Mucosa of rectum (tissue), 2 donors: Measurements from ENCODE around the gene CREM.
"Not testable (repeated sequence)": the region's sequence is repeated elsewhere in the genome, so short reads cannot be mapped to it uniquely, and the experiment has no call there.

ENCODE experiments used
- H3K27ac ChIP-seq, 2 donors: one replicate each; pipeline ENCODE4 v1.7.0; 2013; ENCODE audit warnings: inconsistent platforms in 2 of 2, low read depth in 2 of 2, low read length in 2 of 2
- H3K27me3 ChIP-seq, 2 donors: one replicate each; pipeline ENCODE4 v1.7.0; 2013; ENCODE audit warnings: low read length in 2 of 2; ENCODE audit not compliant: control insufficient read depth in 2 of 2, insufficient read depth in 2 of 2
- H3K36me3 ChIP-seq, 2 donors: one replicate each; pipeline ENCODE4 v1.7.0; 2013; ENCODE audit warnings: low read length in 2 of 2; ENCODE audit not compliant: control insufficient read depth in 2 of 2, insufficient read depth in 2 of 2
- H3K4me1 ChIP-seq, 2 donors: one replicate each; pipeline ENCODE4 v1.7.0; 2013; ENCODE audit warnings: low read length in 2 of 2, mild to moderate bottlenecking in 1 of 2; ENCODE audit not compliant: control insufficient read depth in 2 of 2, insufficient read depth in 2 of 2
- H3K4me3 ChIP-seq, 2 donors: one replicate each; pipeline ENCODE4 v1.7.0; 2013; ENCODE audit warnings: low read length in 2 of 2
- H3K9ac ChIP-seq, 2 donors: one replicate each; pipeline ENCODE4 v1.7.0; 2013; ENCODE audit warnings: low read length in 2 of 2, low read depth in 1 of 2, mild to moderate bottlenecking in 1 of 2
- H3K9me3 ChIP-seq, 2 donors: one replicate each; pipeline ENCODE4 v1.7.0; 2013; ENCODE audit warnings: low read length in 2 of 2; ENCODE audit not compliant: control insufficient read depth in 2 of 2
- donor health status: healthy.
- donor health status: Normal muscosa, but diverticular disease.

Gene CREM

DNA sequence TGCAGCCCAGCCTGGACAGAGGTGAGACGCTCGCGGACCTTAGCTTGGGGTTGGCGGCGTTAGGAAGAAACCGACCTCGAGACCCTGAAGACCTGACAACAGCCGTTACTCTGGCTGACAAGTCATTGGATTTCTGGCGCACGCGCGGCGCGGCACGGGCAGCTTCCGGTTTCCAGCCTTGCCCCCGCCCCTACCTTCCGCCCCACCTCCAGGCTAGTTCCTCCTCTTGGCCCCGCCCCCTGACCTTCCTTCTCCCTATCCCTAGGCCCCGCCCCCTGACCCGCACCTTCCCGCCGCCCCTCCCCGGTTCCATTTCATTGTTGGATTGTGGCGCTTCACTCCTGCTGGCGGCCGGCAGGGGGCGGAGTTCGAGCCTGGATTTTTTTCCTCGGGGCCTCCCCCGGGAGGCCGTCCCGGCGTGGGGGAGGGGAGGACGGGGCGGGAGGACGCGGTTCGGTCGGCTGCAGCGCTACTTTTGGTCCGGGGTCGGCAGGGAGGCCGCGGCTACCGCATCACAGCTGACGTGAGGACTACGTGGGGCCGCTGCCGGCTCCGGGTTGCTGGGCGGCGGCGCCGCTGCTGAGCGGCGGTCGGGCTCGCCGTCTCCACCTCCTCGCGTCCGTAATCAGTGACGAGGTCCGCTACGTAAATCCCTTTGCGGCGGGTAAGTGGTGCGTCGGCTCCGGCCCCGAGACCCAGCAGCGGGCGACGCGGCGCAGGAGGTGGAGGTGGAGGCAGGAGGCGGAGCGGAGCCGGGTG is at the start of gene CREM:
Gene CREM, plus strand, starts transcription at position 317 of the 759 bp plus-strand sequence. CDS start 10,990 bp downstream, outside the sequence.
- Histone ChIP-seq H3K9me3 (no peaks in the 10 kb centered on the region), H3K36me3 (no peaks in the 10 kb centered on the region), H3K27me3 (no peaks in the 10 kb centered on the region), H3K9ac (peak within 1 kb of the TSS; percentile 100), H3K27ac (peak within 1 kb of the TSS; percentile 100), H3K4me3 (peak within 1 kb of the TSS; percentile 89 to 92), H3K4me1 (peaks cover 2 to 15% of the 10 kb centered on the region in 2 donors)

GRCh38 chr10:35079265-35079664 is 47.4 kb upstream of the CREM start:
- no peaks in the 10 kb centered on the region for H3K27me3 ChIP-seq
- H3K27ac ChIP-seq: no peak overlapping the region
- H3K4me3 ChIP-seq: no peak overlapping the region
- H3K4me1 ChIP-seq: no peaks in the 10 kb centered on the region
- no peaks in the 10 kb centered on the region for H3K36me3 ChIP-seq
- no peaks in the 10 kb centered on the region for H3K9me3 ChIP-seq
- H3K9ac ChIP-seq: no peak overlapping the region

GRCh38 chr10:35079763-35080162 is 46.9 kb upstream of the CREM start:
- no peaks in the 10 kb centered on the region for H3K9me3 ChIP-seq
- no peak overlapping the region for H3K4me3 ChIP-seq
- H3K36me3 ChIP-seq: no peaks in the 10 kb centered on the region
- no peaks in the 10 kb centered on the region for H3K27me3 ChIP-seq
- no peak overlapping the region for H3K27ac ChIP-seq
- no peak overlapping the region for H3K9ac ChIP-seq
- H3K4me1 ChIP-seq: no peaks in the 10 kb centered on the region

GRCh38 chr10:35080261-35080660 is 46.4 kb upstream of the CREM start:
- not testable (repeated sequence) for H3K27ac ChIP-seq, H3K36me3 ChIP-seq

GRCh38 chr10:35083242-35083641 is 43.4 kb upstream of the CREM start:
- Histone ChIP-seq H3K9me3 (no peaks in the 10 kb centered on the region), H3K27me3 (no peaks in the 10 kb centered on the region), H3K36me3 (no peaks in the 10 kb centered on the region), H3K27ac (no peak overlapping the region), H3K9ac (no peak overlapping the region), H3K4me3 (no peak overlapping the region), H3K4me1 (no peaks in the 10 kb centered on the region)

More at GRCh38 chr10:35080261-35080660, 46.4 kb upstream of the CREM start:
- H3K9me3 ChIP-seq, H3K4me3 ChIP-seq, H3K27me3 ChIP-seq, H3K9ac ChIP-seq, H3K4me1 ChIP-seq: not testable (repeated sequence)

GRCh38 chr10:35089611-35090161 is 37.0 kb upstream of the CREM start:
- peak overlapping the region; percentile 93 to 94 for H3K27ac ChIP-seq
- H3K4me3 ChIP-seq: peak overlapping the region; percentile 84 to 93
- peak overlapping the region; percentile 77 to 80 for H3K9ac ChIP-seq
- no peaks in the 10 kb centered on the region for H3K27me3 ChIP-seq
- H3K9me3 ChIP-seq: no peaks in the 10 kb centered on the region
- no peaks in the 10 kb centered on the region for H3K36me3 ChIP-seq
- peaks cover 9 to 10% of the 10 kb centered on the region in 2 donors for H3K4me1 ChIP-seq

DNA sequence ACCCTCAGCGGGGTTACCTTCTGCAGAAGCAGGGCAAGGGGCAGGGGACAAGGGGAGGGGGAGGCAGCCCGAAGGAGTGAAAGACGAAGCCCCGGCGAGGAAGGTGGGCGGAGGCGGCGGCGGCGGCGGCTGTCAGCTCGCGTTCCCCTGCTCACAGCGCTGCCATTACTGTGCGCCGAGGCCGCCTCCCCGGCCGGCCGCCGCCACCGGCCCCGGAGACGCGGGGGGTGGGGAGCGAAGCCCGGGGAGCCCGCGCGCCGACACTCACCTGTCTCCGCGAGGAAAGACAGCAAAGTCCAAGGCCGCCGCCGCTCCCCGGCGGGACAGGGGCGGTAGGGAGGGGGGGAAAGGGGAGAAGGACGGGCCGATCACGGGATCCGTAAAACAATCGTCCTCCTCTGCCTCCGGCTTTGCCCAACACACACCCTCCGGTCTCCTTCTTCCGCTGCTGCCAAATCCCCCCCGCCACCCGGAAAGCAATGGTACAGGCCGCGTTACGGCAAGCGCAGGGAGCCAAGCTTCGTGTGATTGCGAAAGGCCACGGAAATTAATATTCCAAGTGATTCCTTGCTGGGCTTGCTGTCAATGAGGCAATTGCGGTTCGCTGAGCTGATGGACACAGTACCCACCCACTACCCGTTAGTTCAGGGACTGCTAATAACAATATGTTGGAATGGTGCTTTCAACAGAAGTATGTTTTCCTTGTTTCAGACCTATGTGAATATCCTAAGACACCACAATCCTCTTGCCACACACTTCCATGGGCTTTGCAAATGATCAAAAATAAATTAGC is 36.3 kb upstream of the CREM start, which contains the start of gene CUL2:
Gene CUL2, minus strand, starts transcription at position 180 of the 793 bp plus-strand sequence. CDS start 19,024 bp downstream, outside the sequence.
- Histone ChIP-seq H3K27ac (peak within 1 kb of the TSS; percentile 93 to 94), H3K4me1 (peaks cover 9 to 10% of the 10 kb centered on the region in 2 donors), H3K36me3 (no peaks in the 10 kb centered on the region), H3K9me3 (no peaks in the 10 kb centered on the region), H3K9ac (peak within 1 kb of the TSS; percentile 80 to 81), H3K4me3 (peak within 1 kb of the TSS; percentile 84 to 93), H3K27me3 (no peaks in the 10 kb centered on the region)

- Histone ChIP-seq H3K4me3 (no peak overlapping the region), H3K9me3 (no peaks in the 10 kb centered on the region), H3K4me1 (peaks cover 9 to 10% of the 10 kb centered on the region in 2 donors), H3K27me3 (peaks cover 0 to under 1% of the 10 kb centered on the region in 2 donors), H3K36me3 (no peaks in the 10 kb centered on the region), H3K27ac (no peak overlapping the region), H3K9ac (no peak overlapping the region)
These were observed 34.5 kb upstream of the CREM start for GRCh38 chr10:35091994-35092790.

DNA sequence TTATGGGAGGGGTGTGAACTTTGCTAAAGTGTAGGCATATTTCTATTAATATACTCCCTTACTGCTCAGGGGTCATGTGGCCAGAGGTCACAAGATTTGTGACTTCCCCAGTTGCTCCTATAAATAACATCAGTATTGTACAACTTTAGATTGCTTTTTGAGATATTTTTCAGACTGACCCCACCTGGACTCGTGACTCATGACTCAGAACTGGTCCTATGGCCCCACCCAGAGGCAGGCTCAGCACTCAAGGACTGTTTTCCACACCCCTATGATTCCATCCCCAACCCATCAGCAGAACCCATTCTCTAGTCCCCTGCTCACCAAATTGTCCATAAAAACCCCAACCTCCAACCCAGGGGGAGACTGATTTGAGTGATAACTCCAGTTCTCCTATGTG is 33.8 kb upstream of the CREM start:
- Histone ChIP-seq H3K9me3 (no peaks in the 10 kb centered on the region), H3K4me1 (peaks cover 9 to 10% of the 10 kb centered on the region in 2 donors), H3K27me3 (peaks cover 0 to 4% of the 10 kb centered on the region in 2 donors), H3K27ac (no peak overlapping the region), H3K4me3 (no peak overlapping the region), H3K36me3 (no peaks in the 10 kb centered on the region), H3K9ac (no peak overlapping the region)
